Neural crest cell (in vitro differentiated cells): Measurements from ENCODE around the gene CRK. TPM values are rescaled to one million over a fixed set of nuclear protein-coding genes. Genes with fewer than 3 reads are reported as not detected.

Source experiments
- DNase-seq: peaks from one replicate; pipeline ENCODE4 v3.0.0; 2021; ENCODE audit warnings: low read depth, mixed read lengths, low spot score
- H3K27ac Mint-ChIP-seq: one replicate; pipeline ENCODE4 v1.8.0; 2021; ENCODE audit warnings: mild to moderate bottlenecking, mixed read lengths; ENCODE audit not compliant: unreplicated experiment
- H3K27me3 Mint-ChIP-seq: 2 replicates; pipeline ENCODE4 v1.8.0; 2021; ENCODE audit warnings: low read depth, mild to moderate bottlenecking, mixed read lengths
- H3K36me3 Mint-ChIP-seq: 2 replicates; pipeline ENCODE4 v1.8.0; 2021; ENCODE audit warnings: low read depth, mild to moderate bottlenecking, mixed read lengths
- H3K4me1 Mint-ChIP-seq: 2 replicates; pipeline ENCODE4 v1.8.0; 2021; ENCODE audit warnings: mixed read lengths
- H3K4me3 Mint-ChIP-seq: one replicate; pipeline ENCODE4 v1.8.0; 2021; ENCODE audit warnings: mild to moderate bottlenecking, mixed read lengths
- H3K9me3 Mint-ChIP-seq: 2 replicates; pipeline ENCODE4 v1.8.0; 2021; ENCODE audit warnings: mixed read lengths
- total RNA-seq: library from RNA; stranded (reverse); gene quantifications from 2 replicates; pipeline ENCODE4 v1.2.1, GENCODE V29; 2021
- TF ChIP-seq, protein P1 (sequence below): fragments of 200-600 bp; sonication (generic); conservative IDR thresholded peaks from 2 replicates; pipeline ENCODE4 v1.5.0; 2021; ENCODE audit warnings: antibody characterized with exemption, mild to moderate bottlenecking

CRK gene
- total RNA-seq, 1 donor from 2014 or later, result 58.5 TPM

DNA sequence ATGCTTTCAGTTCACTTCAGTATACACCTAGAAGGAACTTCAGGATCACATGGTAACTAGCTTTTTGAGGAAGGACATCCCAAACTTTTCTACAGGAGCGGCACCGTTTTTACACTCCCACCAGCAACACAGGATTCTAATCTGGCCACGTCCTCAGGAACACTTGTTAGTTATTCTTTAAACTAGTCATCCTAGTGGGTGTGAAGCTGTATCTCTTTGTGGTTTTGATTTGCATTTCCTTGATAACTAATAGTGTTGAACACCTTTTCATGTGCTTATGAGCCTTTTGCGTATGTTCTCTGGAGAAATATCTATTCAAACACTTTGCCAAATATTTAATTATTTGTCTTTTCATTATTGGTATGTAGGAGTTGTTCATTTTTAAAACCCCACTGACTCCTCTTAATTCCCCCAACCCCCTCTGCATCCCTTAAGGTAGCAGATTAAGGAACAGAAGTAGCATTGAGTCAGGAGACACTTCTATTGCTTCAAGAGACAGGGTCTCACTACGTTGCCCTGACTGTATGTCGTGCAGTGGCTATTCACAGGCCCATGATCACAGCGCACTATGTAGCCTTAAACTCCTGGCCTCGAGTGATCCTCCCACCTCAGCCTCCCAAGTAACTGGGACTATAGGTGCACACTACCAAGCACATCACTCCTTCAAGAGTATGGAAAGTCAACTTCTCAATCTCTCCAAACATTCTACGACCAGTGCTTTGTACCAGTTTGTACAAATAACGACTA, 81.4 kb downstream of the CRK start:
- peaks cover 54% of the 10 kb centered on the region for H3K4me1 Mint-ChIP-seq
- H3K9me3 Mint-ChIP-seq, result no peaks in the 10 kb centered on the region
- H3K36me3 Mint-ChIP-seq, result peaks cover 12% of the 10 kb centered on the region
- H3K4me3 Mint-ChIP-seq, result no peak overlapping the region
- H3K27me3 Mint-ChIP-seq, result no peaks in the 10 kb centered on the region
- TF ChIP-seq, protein P1, sequence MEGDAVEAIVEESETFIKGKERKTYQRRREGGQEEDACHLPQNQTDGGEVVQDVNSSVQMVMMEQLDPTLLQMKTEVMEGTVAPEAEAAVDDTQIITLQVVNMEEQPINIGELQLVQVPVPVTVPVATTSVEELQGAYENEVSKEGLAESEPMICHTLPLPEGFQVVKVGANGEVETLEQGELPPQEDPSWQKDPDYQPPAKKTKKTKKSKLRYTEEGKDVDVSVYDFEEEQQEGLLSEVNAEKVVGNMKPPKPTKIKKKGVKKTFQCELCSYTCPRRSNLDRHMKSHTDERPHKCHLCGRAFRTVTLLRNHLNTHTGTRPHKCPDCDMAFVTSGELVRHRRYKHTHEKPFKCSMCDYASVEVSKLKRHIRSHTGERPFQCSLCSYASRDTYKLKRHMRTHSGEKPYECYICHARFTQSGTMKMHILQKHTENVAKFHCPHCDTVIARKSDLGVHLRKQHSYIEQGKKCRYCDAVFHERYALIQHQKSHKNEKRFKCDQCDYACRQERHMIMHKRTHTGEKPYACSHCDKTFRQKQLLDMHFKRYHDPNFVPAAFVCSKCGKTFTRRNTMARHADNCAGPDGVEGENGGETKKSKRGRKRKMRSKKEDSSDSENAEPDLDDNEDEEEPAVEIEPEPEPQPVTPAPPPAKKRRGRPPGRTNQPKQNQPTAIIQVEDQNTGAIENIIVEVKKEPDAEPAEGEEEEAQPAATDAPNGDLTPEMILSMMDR, result no peak
- no peak for DNase-seq
- no peak overlapping the region for H3K27ac Mint-ChIP-seq

DNA sequence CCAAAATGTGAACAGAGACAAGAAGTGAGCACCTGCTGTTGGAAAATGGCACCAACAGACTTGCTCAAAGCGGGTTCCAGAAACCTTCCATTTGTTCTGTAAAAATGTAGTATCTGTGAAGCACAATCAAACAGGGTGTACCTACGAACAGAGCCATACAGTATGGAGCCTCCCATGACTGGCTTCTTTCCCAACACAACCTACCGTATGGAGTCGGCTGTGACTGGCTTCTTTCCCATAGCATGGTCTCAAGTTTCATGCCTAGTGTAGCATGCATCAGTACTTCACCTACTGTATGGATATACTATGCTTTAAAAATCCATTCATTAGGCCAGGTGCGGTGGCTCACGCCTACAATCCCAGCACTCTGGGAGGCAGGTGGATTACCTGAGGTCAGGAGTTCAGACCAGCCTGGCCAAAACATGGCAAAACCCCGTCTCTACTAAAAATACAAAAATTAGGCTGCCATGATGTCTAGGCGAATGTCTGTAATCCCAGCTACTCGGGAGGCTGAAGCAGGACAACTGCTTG, 82.3 kb downstream of the CRK start:
- TF ChIP-seq, protein P1, result no peak
- H3K4me1 Mint-ChIP-seq, result peaks cover 50% of the 10 kb centered on the region

DNA sequence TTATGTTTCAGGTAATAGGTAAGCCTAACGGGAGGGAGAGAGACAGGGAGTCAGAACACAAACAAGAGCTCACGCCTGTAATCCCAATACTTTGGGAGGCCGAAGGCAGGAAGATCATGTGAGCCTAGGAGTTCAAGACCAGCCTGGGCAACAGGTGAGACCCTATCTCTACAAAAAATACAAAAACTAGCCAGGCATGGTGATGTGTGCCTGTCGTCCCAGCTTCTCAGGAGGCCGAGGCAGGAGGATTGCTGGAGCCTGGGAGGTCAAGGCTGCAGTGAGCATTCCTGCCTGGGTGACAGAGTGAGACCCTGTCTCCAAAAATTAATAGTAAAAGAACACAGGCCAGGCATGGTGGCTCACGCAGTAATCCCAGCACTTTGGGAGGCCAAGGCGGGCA, 83.4 kb downstream of the CRK start:
- Mint-ChIP-seq H3K27ac (no peak overlapping the region), H3K27me3 (no peaks in the 10 kb centered on the region), H3K4me3 (no peak overlapping the region), H3K9me3 (no peaks in the 10 kb centered on the region), H3K36me3 (peaks cover 9% of the 10 kb centered on the region), H3K4me1 (peaks cover 44% of the 10 kb centered on the region)
- TF ChIP-seq, protein P1, result no peak
- no peak for DNase-seq

More for the DNA sequence above, 82.3 kb downstream of the CRK start:
- Mint-ChIP-seq H3K36me3 (peaks cover 9% of the 10 kb centered on the region), H3K4me3 (no peak overlapping the region), H3K9me3 (no peaks in the 10 kb centered on the region), H3K27ac (no peak overlapping the region), H3K27me3 (no peaks in the 10 kb centered on the region)
- DNase-seq, result no peak

DNA sequence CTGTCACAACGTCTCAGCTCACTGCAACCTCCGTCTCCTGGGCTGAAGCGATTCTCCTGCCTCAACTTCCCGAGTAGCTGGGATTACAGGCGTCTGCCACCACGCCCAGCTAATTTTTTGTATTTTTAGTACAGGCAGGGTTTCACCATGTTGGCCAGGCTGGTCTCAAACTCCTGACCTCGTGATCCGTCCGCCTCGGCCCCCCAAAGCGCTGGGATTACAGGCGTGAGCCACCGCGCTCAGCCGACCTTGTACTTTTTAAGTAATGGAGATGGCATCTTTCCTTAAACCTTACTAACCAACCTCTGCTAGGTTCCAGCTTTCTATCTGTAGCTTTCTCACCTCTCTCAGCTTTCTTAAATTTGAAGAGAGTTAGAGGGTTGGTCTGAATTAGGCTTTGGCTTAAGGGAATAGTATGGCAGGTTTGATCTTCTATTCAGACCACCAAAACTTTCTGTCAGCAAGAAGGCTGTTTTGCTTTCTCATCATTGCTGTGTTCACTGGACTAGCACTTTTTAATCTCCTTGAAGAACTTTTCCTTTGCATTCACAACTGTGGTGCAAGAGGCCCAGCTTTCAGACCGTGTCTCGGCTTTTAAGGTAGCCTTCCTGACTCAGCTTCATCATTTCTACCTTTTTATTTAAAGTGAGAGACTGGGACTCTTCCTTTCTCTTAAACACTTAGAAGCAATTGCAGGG, 84.0 kb downstream of the CRK start:
- no peak overlapping the region for H3K4me3 Mint-ChIP-seq
- peaks cover 9% of the 10 kb centered on the region for H3K36me3 Mint-ChIP-seq
- TF ChIP-seq, protein P1, result no peak
- H3K27me3 Mint-ChIP-seq, result no peaks in the 10 kb centered on the region
- DNase-seq, result no peak
- H3K9me3 Mint-ChIP-seq, result no peaks in the 10 kb centered on the region
- peaks cover 45% of the 10 kb centered on the region for H3K4me1 Mint-ChIP-seq
- no peak overlapping the region for H3K27ac Mint-ChIP-seq

Other genes starting within 250 kb of the CRK start
- not detected in 2 replicates for gene BHLHA9, start 185.8 kb downstream of the CRK start, total RNA-seq
- gene TRARG1, start 176.6 kb downstream of the CRK start, total RNA-seq, result 0.07 and 0.18 TPM in 2 replicates
- 1,231 and 1,295 TPM in 2 replicates for gene YWHAE, start 56.0 kb downstream of the CRK start, total RNA-seq
- gene MYO1C, start 36.5 kb upstream of the CRK start, total RNA-seq, result 45.1 and 53.2 TPM in 2 replicates
- 19.4 and 20.0 TPM in 2 replicates for gene INPP5K, start 60.4 kb upstream of the CRK start, total RNA-seq
- gene PITPNA, start 106.6 kb upstream of the CRK start, total RNA-seq, result 80.8 and 86.8 TPM in 2 replicates
- 13.9 and 15.5 TPM in 2 replicates for gene SLC43A2, start 172.6 kb upstream of the CRK start, total RNA-seq
- 0.42 and 1.1 TPM in 2 replicates for gene SCARF1, start 189.5 kb upstream of the CRK start, total RNA-seq
- gene RILP, start 193.6 kb upstream of the CRK start, total RNA-seq, result 1.2 and 1.8 TPM in 2 replicates
- 449 and 459 TPM in 2 replicates for gene PRPF8, start 228.6 kb upstream of the CRK start, total RNA-seq